HuH-7 (cell line): Measurements from ENCODE around the gene CDH4.

Experiments
- DNase-seq: peaks from one replicate; pipeline ENCODE4 v3.0.0; 2011; ENCODE audit warnings: low spot score

Gene CDH4

GRCh38 chr20:61719691-61720347 is 467.8 kb downstream of the CDH4 start:
- DNase-seq, result no peak

- DNase-seq, result no peak
Measured at GRCh38 chr20:61720348-61720696, 468.3 kb downstream of the CDH4 start.

- DNase-seq, result no peak
Measured at GRCh38 chr20:61722146-61722678, 470.2 kb downstream of the CDH4 start.

GRCh38 chr20:61723529-61724257 is 471.6 kb downstream of the CDH4 start:
- DNase-seq, result no peak

- no peak for DNase-seq
Measured at GRCh38 chr20:61724376-61724775, 472.3 kb downstream of the CDH4 start.

GRCh38 chr20:61725145-61725544 is 473.1 kb downstream of the CDH4 start:
- no peak for DNase-seq

- no peak for DNase-seq
Measured at GRCh38 chr20:61725966-61726365, 473.9 kb downstream of the CDH4 start.

GRCh38 chr20:61726979-61727378 is 474.9 kb downstream of the CDH4 start:
- no peak for DNase-seq

GRCh38 chr20:61727761-61728160 is 475.7 kb downstream of the CDH4 start:
- no peak for DNase-seq

- no peak for DNase-seq
Measured at GRCh38 chr20:61728326-61728725, 476.3 kb downstream of the CDH4 start.

- no peak for DNase-seq
Measured at GRCh38 chr20:61728786-61729770, 477.0 kb downstream of the CDH4 start.

- no peak for DNase-seq
Measured at GRCh38 chr20:61730631-61731362, 478.7 kb downstream of the CDH4 start.

- no peak for DNase-seq
Measured at GRCh38 chr20:61731363-61732181, 479.5 kb downstream of the CDH4 start.

GRCh38 chr20:61732511-61733210 is 480.6 kb downstream of the CDH4 start:
- no peak for DNase-seq

GRCh38 chr20:61733216-61733615 is 481.2 kb downstream of the CDH4 start:
- DNase-seq, result no peak

GRCh38 chr20:61733891-61734732 is 482.1 kb downstream of the CDH4 start:
- no peak for DNase-seq

GRCh38 chr20:61734733-61735502 is 482.9 kb downstream of the CDH4 start:
- DNase-seq, result no peak

GRCh38 chr20:61735503-61735785 is 483.4 kb downstream of the CDH4 start:
- no peak for DNase-seq
